Memory B cell (primary cell): ENCODE data around the gene TGFBI.
A peak's percentile ranks its signal among the peaks of the same experiment; 100 is the strongest.

ENCODE experiments used
- ATAC-seq: fragments of 150-1000 bp; cut with Tn5 transposase; 2 replicates; pipeline ENCODE4 v1.10.0; 2021; ENCODE audit warnings: low read depth, mild to moderate bottlenecking, moderate library complexity
- DNase-seq, 2 donors: peaks; one replicate each; pipeline ENCODE4 v3.0.0; 2022; ENCODE audit warnings: low spot score in 2 of 2
- H3K27ac Mint-ChIP-seq: one replicate; pipeline ENCODE4 v1.8.0; 2022; ENCODE audit warnings: mild to moderate bottlenecking, moderate library complexity, mixed read lengths
- H3K27me3 Mint-ChIP-seq: one replicate; pipeline ENCODE4 v1.8.0; 2022; ENCODE audit warnings: mixed read lengths
- H3K36me3 Mint-ChIP-seq: one replicate; pipeline ENCODE4 v1.8.0; 2022; ENCODE audit warnings: mild to moderate bottlenecking, mixed read lengths
- H3K4me1 Mint-ChIP-seq: one replicate; pipeline ENCODE4 v1.8.0; 2022; ENCODE audit warnings: mixed read lengths
- H3K4me3 Mint-ChIP-seq: one replicate; pipeline ENCODE4 v1.8.0; 2022; ENCODE audit warnings: mild to moderate bottlenecking, moderate library complexity, mixed read lengths
- H3K9me3 Mint-ChIP-seq: one replicate; pipeline ENCODE4 v1.8.0; 2022; ENCODE audit warnings: mixed read lengths

Gene TGFBI

GRCh38 chr5:136062366-136063274 is 33.8 kb downstream of the TGFBI start:
- Mint-ChIP-seq H3K9me3 (no peaks in the 10 kb centered on the region), H3K27ac (no peak overlapping the region), H3K27me3 (no peaks in the 10 kb centered on the region), H3K36me3 (no peaks in the 10 kb centered on the region), H3K4me3 (no peak overlapping the region), H3K4me1 (peaks cover 2% of the 10 kb centered on the region)
- ATAC-seq = peak; percentile 68
- DNase-seq = no peak

DNA sequence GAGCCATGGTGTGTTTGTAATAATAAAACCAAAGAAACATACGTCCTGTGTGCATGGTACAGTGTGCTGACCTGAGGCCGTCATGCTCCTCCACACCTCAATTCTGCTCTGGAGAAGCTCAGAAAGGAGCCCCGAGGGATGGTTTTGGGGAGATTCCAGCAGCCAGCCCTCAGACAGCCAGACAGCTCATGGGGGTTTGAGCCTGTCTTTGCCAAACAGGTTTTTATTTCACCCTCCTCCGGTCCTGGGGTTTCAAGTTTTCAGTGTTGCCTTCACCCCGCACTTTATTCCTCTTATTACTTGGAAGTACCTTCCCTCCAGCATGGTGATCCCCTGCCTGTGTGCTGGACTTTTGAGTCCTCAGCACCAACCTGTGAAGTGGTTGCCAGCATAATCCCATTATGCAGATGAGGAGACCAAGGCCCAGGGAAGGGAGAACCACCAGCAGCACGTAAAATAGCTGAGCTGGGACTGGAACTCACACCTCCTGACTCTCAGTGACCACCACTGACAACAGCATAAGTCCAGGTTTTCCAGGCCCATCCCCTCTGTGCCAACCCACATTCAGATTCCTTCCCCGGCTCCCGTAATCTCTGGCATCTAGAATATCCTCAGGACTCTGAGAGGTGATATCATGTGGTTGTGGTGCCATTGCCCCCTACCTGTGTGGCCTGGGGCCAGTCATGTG is 35.1 kb downstream of the TGFBI start:
- Mint-ChIP-seq H3K4me1 (peaks cover 2% of the 10 kb centered on the region), H3K36me3 (no peaks in the 10 kb centered on the region), H3K9me3 (no peaks in the 10 kb centered on the region), H3K4me3 (no peak overlapping the region), H3K27ac (no peak overlapping the region), H3K27me3 (no peaks in the 10 kb centered on the region)
- no peak for ATAC-seq
- no peak for DNase-seq

DNA sequence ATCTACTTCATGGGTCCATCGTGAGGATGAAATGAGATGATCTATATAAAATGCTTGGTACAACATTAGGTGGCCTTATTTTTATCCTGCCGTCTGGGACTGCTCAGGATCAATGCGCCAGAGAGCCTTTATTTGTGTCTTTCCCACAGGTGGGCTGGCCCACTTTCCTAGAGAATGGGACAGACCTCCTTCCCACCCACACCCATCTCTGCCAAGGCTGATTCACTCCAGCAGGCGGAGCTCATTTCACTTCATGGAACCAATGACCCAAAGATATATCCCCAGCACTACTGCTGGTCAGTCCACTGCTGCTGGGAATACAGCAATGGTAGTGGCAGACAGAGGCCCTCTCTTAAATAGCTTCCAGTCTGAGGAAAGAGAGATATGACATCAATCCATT is 35.7 kb downstream of the TGFBI start:
- DNase-seq (no peak), ATAC-seq (no peak)
- H3K4me3 Mint-ChIP-seq = no peak overlapping the region
- no peaks in the 10 kb centered on the region for H3K9me3 Mint-ChIP-seq
- H3K36me3 Mint-ChIP-seq = no peaks in the 10 kb centered on the region
- H3K27me3 Mint-ChIP-seq = peaks cover 4% of the 10 kb centered on the region
- peaks cover 2% of the 10 kb centered on the region for H3K4me1 Mint-ChIP-seq
- H3K27ac Mint-ChIP-seq = no peak overlapping the region

DNA sequence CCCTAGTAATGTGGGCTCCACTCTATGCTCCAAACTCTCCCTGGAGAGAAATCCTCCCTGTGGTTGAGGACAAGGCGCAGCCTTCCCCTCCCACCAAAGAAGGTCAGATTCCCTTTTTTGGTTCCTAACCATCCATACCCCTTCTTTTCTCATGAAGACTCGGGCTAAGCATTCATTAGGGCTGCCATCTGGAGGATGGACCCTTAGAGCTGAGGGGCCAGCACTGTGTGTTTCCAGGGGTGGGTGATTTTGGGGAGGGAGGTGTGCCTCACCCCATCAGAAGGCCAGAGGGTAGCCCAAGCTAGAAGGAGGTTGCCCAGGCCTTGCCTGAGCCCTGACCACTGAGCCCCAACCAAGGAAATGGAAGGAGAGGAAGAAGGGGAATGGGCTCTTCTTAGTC is 36.8 kb downstream of the TGFBI start:
- H3K4me1 Mint-ChIP-seq = peaks cover 2% of the 10 kb centered on the region
- peaks cover 2% of the 10 kb centered on the region for H3K9me3 Mint-ChIP-seq
- no peak overlapping the region for H3K4me3 Mint-ChIP-seq
- peaks cover 8% of the 10 kb centered on the region for H3K27me3 Mint-ChIP-seq
- no peaks in the 10 kb centered on the region for H3K36me3 Mint-ChIP-seq
- DNase-seq (no peak), ATAC-seq (no peak)
- H3K27ac Mint-ChIP-seq = no peak overlapping the region

GRCh38 chr5:136066661-136067271 is 38.0 kb downstream of the TGFBI start:
- peaks cover 2% of the 10 kb centered on the region for H3K4me1 Mint-ChIP-seq
- DNase-seq = no peak

DNA sequence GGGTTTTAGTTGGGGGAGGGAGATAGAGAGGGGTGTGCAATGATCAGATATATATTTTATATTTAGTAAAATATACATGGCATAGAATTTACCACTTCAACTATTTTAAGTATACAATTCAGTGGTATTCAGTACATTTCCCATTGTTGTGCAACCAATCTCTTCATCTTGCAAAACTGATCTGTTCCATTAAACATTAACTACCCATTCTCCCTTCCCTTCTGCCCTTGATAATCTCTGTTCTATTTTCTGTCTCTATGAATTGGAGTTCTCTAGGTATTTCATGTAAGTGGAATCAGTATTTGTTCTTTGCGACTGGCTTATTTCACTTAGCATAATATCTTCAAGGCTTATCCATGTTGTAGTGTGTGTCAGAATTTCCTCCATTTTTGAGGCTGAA is 38.6 kb downstream of the TGFBI start:
- H3K4me3 Mint-ChIP-seq = no peak overlapping the region
- peaks cover 9% of the 10 kb centered on the region for H3K27me3 Mint-ChIP-seq
- no peak for ATAC-seq
- H3K27ac Mint-ChIP-seq = no peak overlapping the region
- H3K9me3 Mint-ChIP-seq = peaks cover 2% of the 10 kb centered on the region
- peaks cover 4% of the 10 kb centered on the region for H3K4me1 Mint-ChIP-seq
- no peak for DNase-seq
- no peaks in the 10 kb centered on the region for H3K36me3 Mint-ChIP-seq

More at GRCh38 chr5:136066661-136067271, 38.0 kb downstream of the TGFBI start:
- H3K9me3 Mint-ChIP-seq = peaks cover 2% of the 10 kb centered on the region
- peaks cover 8% of the 10 kb centered on the region for H3K27me3 Mint-ChIP-seq
- no peaks in the 10 kb centered on the region for H3K36me3 Mint-ChIP-seq
- H3K4me3 Mint-ChIP-seq = no peak overlapping the region
- no peak for ATAC-seq
- H3K27ac Mint-ChIP-seq = no peak overlapping the region

- Mint-ChIP-seq H3K27me3 (peaks cover 9% of the 10 kb centered on the region), H3K4me1 (peaks cover 8% of the 10 kb centered on the region), H3K4me3 (no peak overlapping the region), H3K36me3 (no peaks in the 10 kb centered on the region), H3K27ac (no peak overlapping the region), H3K9me3 (peaks cover 2% of the 10 kb centered on the region)
- no peak for ATAC-seq
- no peak for DNase-seq
Measured at GRCh38 chr5:136070486-136071285, 41.9 kb downstream of the TGFBI start.

DNA sequence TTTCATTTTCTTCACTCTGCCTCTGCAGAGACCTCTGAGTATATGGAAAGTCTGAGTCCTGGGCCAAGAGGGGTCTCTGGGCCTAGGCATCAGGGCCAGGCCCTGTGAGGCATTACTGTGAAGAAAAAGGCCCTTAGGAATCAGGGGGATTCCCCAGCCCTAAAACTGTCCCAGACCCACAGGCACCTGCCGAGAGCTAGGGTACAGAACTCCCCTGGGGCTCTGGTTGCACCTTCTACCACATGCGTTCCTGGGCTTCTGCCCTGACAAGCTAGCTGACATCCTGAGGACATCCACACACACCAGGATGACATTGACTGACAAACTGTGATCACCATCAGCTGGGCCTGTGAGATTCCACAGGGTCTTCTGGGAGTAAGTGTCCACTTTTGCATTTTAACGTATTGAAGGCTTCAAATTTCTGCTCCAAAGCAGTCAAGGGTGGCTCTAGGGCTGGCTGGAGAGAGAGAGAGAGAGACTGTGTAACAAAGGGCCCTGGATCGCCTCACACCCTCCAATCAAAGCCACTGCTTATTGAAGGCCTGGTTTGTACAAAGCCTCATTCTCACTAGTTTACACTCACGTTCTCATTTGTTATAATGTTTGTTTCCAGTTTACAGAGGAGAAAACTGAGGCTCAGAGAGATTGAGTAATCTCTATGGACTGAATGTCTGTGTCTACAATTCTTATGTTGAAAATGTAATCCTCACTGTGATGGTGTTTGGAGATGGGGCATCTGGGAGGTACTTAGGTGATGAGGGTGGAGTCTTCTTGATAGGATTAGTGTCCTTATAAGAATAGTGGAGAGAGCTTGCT is 45.1 kb downstream of the TGFBI start:
- DNase-seq (no peak), ATAC-seq (peak; percentile 78)
- Mint-ChIP-seq H3K27me3 (peaks cover 19% of the 10 kb centered on the region), H3K9me3 (peaks cover 2% of the 10 kb centered on the region), H3K4me3 (no peak overlapping the region), H3K4me1 (peaks cover 8% of the 10 kb centered on the region), H3K27ac (no peak overlapping the region), H3K36me3 (no peaks in the 10 kb centered on the region)

DNA sequence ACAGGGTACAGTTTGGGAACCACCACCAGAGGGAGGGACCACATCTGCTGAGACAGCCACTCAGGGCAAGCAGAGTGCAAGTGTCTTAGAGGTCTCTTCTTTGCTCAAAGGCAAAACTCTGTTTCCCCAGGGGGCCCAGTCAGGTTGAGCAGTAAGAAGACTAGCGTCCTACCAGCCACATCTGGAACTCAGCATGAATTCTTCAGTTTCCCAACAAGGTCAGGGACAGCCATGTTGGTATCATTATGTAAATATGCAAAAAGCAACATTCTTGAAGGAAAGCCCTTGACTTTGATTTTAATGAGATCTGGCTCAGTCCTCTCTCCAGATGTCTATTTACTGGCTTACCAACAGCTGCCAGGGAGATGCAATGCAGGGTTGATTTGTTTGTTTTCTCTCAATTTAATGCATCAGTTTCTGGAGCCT is 46.7 kb downstream of the TGFBI start:
- Mint-ChIP-seq H3K36me3 (no peaks in the 10 kb centered on the region), H3K27ac (no peak overlapping the region), H3K4me1 (peaks cover 13% of the 10 kb centered on the region), H3K27me3 (peaks cover 14% of the 10 kb centered on the region), H3K9me3 (no peaks in the 10 kb centered on the region), H3K4me3 (no peak overlapping the region)
- ATAC-seq = no peak
- DNase-seq = no peak

- DNase-seq (no peak), ATAC-seq (no peak)
Measured at GRCh38 chr5:136076067-136076466, 47.3 kb downstream of the TGFBI start.

DNA sequence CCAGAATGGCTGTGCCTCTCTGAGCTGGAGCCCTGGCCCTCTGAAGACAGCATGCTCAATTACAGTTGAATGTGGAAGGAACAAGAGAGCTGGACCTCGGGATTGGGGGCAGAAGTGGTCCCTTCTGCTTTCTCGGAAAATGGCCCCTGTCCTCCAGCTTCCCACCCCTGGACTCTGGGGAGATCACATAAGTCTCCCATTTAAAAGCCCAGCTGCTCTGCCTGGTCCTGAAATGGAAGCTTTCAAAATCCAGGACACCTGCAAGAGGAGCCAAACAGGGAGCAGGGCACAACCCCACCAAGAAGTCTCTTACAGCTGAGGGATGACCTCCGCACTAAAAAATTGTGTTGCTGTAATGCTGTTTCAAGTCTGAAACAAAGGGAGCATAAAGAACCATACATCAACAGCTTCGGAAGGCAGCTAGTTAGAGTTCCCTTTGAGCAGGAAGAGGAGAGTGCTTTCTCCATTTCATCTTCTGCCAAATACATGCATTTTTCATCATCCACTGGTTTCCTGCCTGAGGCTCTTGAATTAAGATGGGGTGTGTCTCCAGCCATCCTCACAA is 48.2 kb downstream of the TGFBI start:
- no peaks in the 10 kb centered on the region for H3K9me3 Mint-ChIP-seq
- no peaks in the 10 kb centered on the region for H3K36me3 Mint-ChIP-seq
- ATAC-seq (no peak), DNase-seq (no peak)
- H3K4me1 Mint-ChIP-seq = peaks cover 12% of the 10 kb centered on the region
- no peak overlapping the region for H3K4me3 Mint-ChIP-seq
- no peak overlapping the region for H3K27ac Mint-ChIP-seq
- H3K27me3 Mint-ChIP-seq = peaks cover 13% of the 10 kb centered on the region

More at GRCh38 chr5:136076067-136076466, 47.3 kb downstream of the TGFBI start:
- no peak overlapping the region for H3K4me3 Mint-ChIP-seq
- no peaks in the 10 kb centered on the region for H3K9me3 Mint-ChIP-seq
- no peak overlapping the region for H3K27ac Mint-ChIP-seq
- no peaks in the 10 kb centered on the region for H3K36me3 Mint-ChIP-seq
- H3K27me3 Mint-ChIP-seq = peaks cover 15% of the 10 kb centered on the region
- peaks cover 14% of the 10 kb centered on the region for H3K4me1 Mint-ChIP-seq

- peaks cover 13% of the 10 kb centered on the region for H3K27me3 Mint-ChIP-seq
- no peaks in the 10 kb centered on the region for H3K9me3 Mint-ChIP-seq
- H3K4me1 Mint-ChIP-seq = peaks cover 7% of the 10 kb centered on the region
- ATAC-seq (no peak), DNase-seq (no peak)
- no peaks in the 10 kb centered on the region for H3K36me3 Mint-ChIP-seq
- peak overlapping the region; percentile 76 for H3K4me3 Mint-ChIP-seq
- H3K27ac Mint-ChIP-seq = no peak overlapping the region
Measured at GRCh38 chr5:136079195-136079985, 50.6 kb downstream of the TGFBI start.
